Measurements from ENCODE around the gene MIER3.
A peak's percentile ranks its signal among the peaks of the same experiment; 100 is the strongest.

The MIER3 gene

GRCh38 chr5:56961746-56962145, 9.8 kb upstream of the MIER3 start:
- no peak for DNase-seq (ENCODE audit: low read depth in 2 of 2, low spot score in 1 of 2)

- DNase-seq (ENCODE audit: low read depth in 2 of 2, low spot score in 1 of 2) = no peak
Observed at GRCh38 chr5:56959326-56959725, 7.4 kb upstream of the MIER3 start.

- no peak for DNase-seq (ENCODE audit: low read depth in 2 of 2, low spot score in 1 of 2)
Observed at GRCh38 chr5:56958595-56958994, 6.7 kb upstream of the MIER3 start.

- DNase-seq (ENCODE audit: low read depth in 2 of 2, low spot score in 1 of 2) = no peak
Observed at GRCh38 chr5:56954262-56954661, 2.3 kb upstream of the MIER3 start.

- DNase-seq (ENCODE audit: low read depth in 2 of 2, low spot score in 1 of 2) = no peak
Observed at GRCh38 chr5:56951126-56951945, 587 bp downstream of the MIER3 start.

- peak in 1 of 2 donors; percentile 34 for DNase-seq (ENCODE audit: low read depth in 2 of 2, low spot score in 1 of 2)
Observed at GRCh38 chr5:56950626-56951125, 1.2 kb downstream of the MIER3 start.

GRCh38 chr5:56947052-56947451, 4.9 kb downstream of the MIER3 start:
- DNase-seq (ENCODE audit: low read depth in 2 of 2, low spot score in 1 of 2) = no peak

- no peak for DNase-seq (ENCODE audit: low read depth in 2 of 2, low spot score in 1 of 2)
Observed at GRCh38 chr5:56941981-56942380, 9.9 kb downstream of the MIER3 start.

- no peak for DNase-seq (ENCODE audit: low read depth in 2 of 2, low spot score in 1 of 2)
Observed at GRCh38 chr5:56938858-56939257, 13.1 kb downstream of the MIER3 start.

- no peak for DNase-seq (ENCODE audit: low read depth in 2 of 2, low spot score in 1 of 2)
Observed at GRCh38 chr5:56934325-56934724, 17.6 kb downstream of the MIER3 start.

- no peak for DNase-seq (ENCODE audit: low read depth in 2 of 2, low spot score in 1 of 2)
Observed at GRCh38 chr5:56922922-56923321, 29.0 kb downstream of the MIER3 start.

GRCh38 chr5:56919942-56920662, 31.8 kb downstream of the MIER3 start:
- DNase-seq (ENCODE audit: low read depth in 2 of 2, low spot score in 1 of 2) = no peak

GRCh38 chr5:56918054-56918453, 33.9 kb downstream of the MIER3 start:
- no peak for DNase-seq (ENCODE audit: low read depth in 2 of 2, low spot score in 1 of 2)

- DNase-seq (ENCODE audit: low read depth in 2 of 2, low spot score in 1 of 2) = no peak
Observed at GRCh38 chr5:56917534-56917933, 34.4 kb downstream of the MIER3 start.

- no peak for DNase-seq (ENCODE audit: low read depth in 2 of 2, low spot score in 1 of 2)
Observed at GRCh38 chr5:56914678-56915077, 37.2 kb downstream of the MIER3 start.

GRCh38 chr5:56913766-56914165, 38.2 kb downstream of the MIER3 start:
- no peak for DNase-seq (ENCODE audit: low read depth in 2 of 2, low spot score in 1 of 2)

- DNase-seq (ENCODE audit: low read depth in 2 of 2, low spot score in 1 of 2) = no peak
Observed at GRCh38 chr5:56910210-56910965, 41.5 kb downstream of the MIER3 start.

GRCh38 chr5:56909294-56910209, 42.4 kb downstream of the MIER3 start, which contains the start of gene SETD9:
SETD9 (plus strand) TSS chr5:56909596; CDS start chr5:56909646, 50 bp downstream.
- peak; percentile 61 to 85 for DNase-seq (ENCODE audit: low read depth in 2 of 2, low spot score in 1 of 2)

- peak in 1 of 2 donors; percentile 12 for DNase-seq (ENCODE audit: low read depth in 2 of 2, low spot score in 1 of 2)
Observed at GRCh38 chr5:56908942-56909293, 43.0 kb downstream of the MIER3 start.

GRCh38 chr5:56900858-56901578, 50.9 kb downstream of the MIER3 start:
- peak in 1 of 2 donors; percentile 1 for DNase-seq (ENCODE audit: low read depth in 2 of 2, low spot score in 1 of 2)
